Posterior vena cava (tissue), 2 donors: ENCODE results near the gene RORB. TPM values are rescaled to one million over a fixed set of nuclear protein-coding genes. Genes with fewer than 3 reads are reported as not detected.

ENCODE experiments used
- DNase-seq: peaks from one replicate; pipeline ENCODE4 v3.0.0-alpha.2; 2020; ENCODE audit warnings: low spot score
- intact Hi-C, 2 donors: fragments of 100-400 bp; cut with DNase I; formaldehyde crosslinking; loops; one replicate each; pipeline versions ENCODE4 v1.14.1 to v1.14.2; 2022 to 2023
- total RNA-seq, 2 donors: library from RNA; stranded (reverse); fragmentation: NEBNext Ultra II Directional; extraction: Animal tissue kit (Norgen Biotek cat#: 25700); gene quantifications; one replicate each; pipeline ENCODE4 v1.2.1, GENCODE V29; 2021
- donor health status: DM: yes; HTN: yes; CAD: no.
- donor health status: DM: yes; HTN: yes; CAD: no.

Gene RORB
- total RNA-seq, 2 donors from 2014 or later = 0.56 to 0.62 TPM

- intact Hi-C loops = no loop called here
- DNase-seq = no peak
Measured at GRCh38 chr9:74570879-74571512, 73.9 kb downstream of the RORB start.

- intact Hi-C loops = loop anchor here in 1 of 2 donors (2.0 kb wide), 1 partner anchor 57 kb away; no protein-coding TSS in a partner anchor
- DNase-seq = no peak
Measured at GRCh38 chr9:74573640-74574191, 76.6 kb downstream of the RORB start.

- no peak for DNase-seq
- intact Hi-C loops = no loop called here
Measured at GRCh38 chr9:74576176-74576575, 79.0 kb downstream of the RORB start.

GRCh38 chr9:74577956-74578355 is 80.8 kb downstream of the RORB start:
- DNase-seq = no peak
- intact Hi-C loops = no loop called here

GRCh38 chr9:74589576-74589975 is 92.4 kb downstream of the RORB start:
- intact Hi-C loops = no loop called here
- DNase-seq = no peak

GRCh38 chr9:74595286-74595685 is 98.2 kb downstream of the RORB start:
- intact Hi-C loops = no loop called here
- no peak for DNase-seq

GRCh38 chr9:74598874-74599273 is 101.7 kb downstream of the RORB start:
- no peak for DNase-seq
- intact Hi-C loops = no loop called here

- intact Hi-C loops = loop anchor here (10.0 kb wide), 2 partner anchors 65 to 785 kb away; no protein-coding TSS in a partner anchor
Measured at GRCh38 chr9:74609671-74610405, 112.7 kb downstream of the RORB start.

GRCh38 chr9:74610523-74611061 is 113.5 kb downstream of the RORB start:
- intact Hi-C loops = no loop called here
- DNase-seq = no peak

More at GRCh38 chr9:74609671-74610405, 112.7 kb downstream of the RORB start:
- no peak for DNase-seq

GRCh38 chr9:74630228-74630627 is 133.1 kb downstream of the RORB start:
- intact Hi-C loops = no loop called here
- no peak for DNase-seq

GRCh38 chr9:74639112-74639511 is 142.0 kb downstream of the RORB start:
- intact Hi-C loops = no loop called here
- DNase-seq = no peak

- intact Hi-C loops = no loop called here
- no peak for DNase-seq
Measured at GRCh38 chr9:74642376-74642775, 145.2 kb downstream of the RORB start.

- DNase-seq = no peak
- intact Hi-C loops = no loop called here
Measured at GRCh38 chr9:74643303-74643923, 146.3 kb downstream of the RORB start.

- no peak for DNase-seq
- intact Hi-C loops = no loop called here
Measured at GRCh38 chr9:74644023-74644422, 146.9 kb downstream of the RORB start.

- intact Hi-C loops = no loop called here
- no peak for DNase-seq
Measured at GRCh38 chr9:74645007-74645639, 148.0 kb downstream of the RORB start.

- no peak for DNase-seq
- intact Hi-C loops = no loop called here
Measured at GRCh38 chr9:74653410-74654080, 156.4 kb downstream of the RORB start.

- intact Hi-C loops = no loop called here
- no peak for DNase-seq
Measured at GRCh38 chr9:74662674-74663073, 165.5 kb downstream of the RORB start.

GRCh38 chr9:74663439-74663838 is 166.3 kb downstream of the RORB start:
- DNase-seq = no peak
- intact Hi-C loops = no loop called here
